SK-N-MC (cell line): ENCODE measurements around the gene HELZ.

Source experiments
- EZH2 ChIP-seq: fragments of 200-600 bp; sonication (generic); IDR thresholded peaks from one replicate; pipeline ENCODE4 v1.6.1; 2017; ENCODE audit warnings: antibody characterized with exemption
- FOXP2 ChIP-seq: optimal IDR thresholded peaks from 2 replicates; pipeline ENCODE3; 2011; ENCODE audit warnings: mild to moderate bottlenecking, moderate library complexity; ENCODE audit not compliant: insufficient read depth; ENCODE audit errors: extremely low read length, control extremely low read depth

DNA sequence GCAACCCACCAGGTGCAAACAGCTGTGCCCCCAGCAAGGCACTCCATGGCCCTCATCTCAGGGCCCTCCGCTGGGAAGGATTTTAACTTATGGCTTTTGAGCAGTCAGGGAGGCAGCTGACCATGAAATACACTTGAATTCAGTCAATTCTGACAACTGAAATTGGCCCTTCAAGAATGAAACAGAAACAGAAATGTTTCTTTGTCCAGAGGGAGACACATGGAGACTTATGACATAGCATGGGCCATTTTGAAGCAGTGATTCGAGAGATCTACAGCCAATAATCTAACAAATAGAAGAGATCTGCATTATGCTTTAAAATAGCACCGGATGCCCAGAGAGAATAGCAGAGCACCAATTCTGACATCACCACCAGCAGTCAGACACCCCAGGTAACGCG lies 193.2 kb downstream of the HELZ start:
- TF ChIP-seq FOXP2 (no peak), EZH2 (no peak)
